Measurements from ENCODE around the gene SCGN. TPM values are rescaled to one million over a fixed set of nuclear protein-coding genes. Genes with fewer than 3 reads are reported as not detected.

Gene SCGN
- polyA plus RNA-seq (2013, experiment 1 of 2): not detected
- not detected for polyA plus RNA-seq (2013, experiment 2 of 2)

- no peak within 1 kb of the TSS for H3K23ac ChIP-seq (ENCODE audit: low read length in 2 of 2)
- H3K18ac ChIP-seq (ENCODE audit: low read depth in 1 of 2, low read length in 2 of 2): no peak within 1 kb of the TSS
- no peak within 1 kb of the TSS for H2AFZ ChIP-seq (ENCODE audit: low read depth, low read length)
- peaks cover 2% of the 10 kb centered on the region for H3K4me1 ChIP-seq (ENCODE audit: control insufficient read depth, insufficient read depth, low read depth, low read length)
- no peak within 1 kb of the TSS for H2BK5ac ChIP-seq (ENCODE audit: low read depth, low read length, poor library complexity, severe bottlenecking)
- peak within 1 kb of the TSS; percentile 44 to 45 for H3K4me3 ChIP-seq (ENCODE audit: insufficient read depth in 1 of 2, low read depth in 1 of 2, low read length in 2 of 2)
- DNase-seq: peak; percentile 64
- no peak within 1 kb of the TSS for H3K4ac ChIP-seq (ENCODE audit: low read depth in 1 of 2, low read length in 2 of 2)
- H3K79me1 ChIP-seq (replicated peaks; ENCODE audit: low read length, poor library complexity, severe bottlenecking): no peaks in the 10 kb centered on the region
- no peak within 1 kb of the TSS for H2BK12ac ChIP-seq (ENCODE audit: low read length in 2 of 2)
- H3K36me3 ChIP-seq (ENCODE audit: control insufficient read depth in 1 of 2, insufficient read depth in 2 of 2, low read depth in 1 of 2, low read length in 2 of 2): no peaks in the 10 kb centered on the region
- peak within 1 kb of the TSS; percentile 77 for H3K4me2 ChIP-seq (ENCODE audit: low read length, poor library complexity, severe bottlenecking)
- H3K9me3 ChIP-seq (ENCODE audit: control insufficient read depth, low read length): no peaks in the 10 kb centered on the region
- H3K27me3 ChIP-seq (ENCODE audit: control insufficient read depth in 1 of 2, insufficient read depth in 1 of 2, low read length in 2 of 2): peaks cover 36 to 50% of the 10 kb centered on the region in 2 experiments
- no peak within 1 kb of the TSS for H4K8ac ChIP-seq (ENCODE audit: low read length)
- H2BK15ac ChIP-seq (ENCODE audit: low read depth, poor library complexity, severe bottlenecking): no peak within 1 kb of the TSS
- no peak within 1 kb of the TSS for H3K27ac ChIP-seq (ENCODE audit: low read length, poor library complexity, severe bottlenecking)
- 1% methylated on average over 30 of the region's 35 CpGs for WGBS
- H2BK120ac ChIP-seq (ENCODE audit: low read depth, low read length): no peak within 1 kb of the TSS
- no peak within 1 kb of the TSS for H3K9ac ChIP-seq (ENCODE audit: low read length)
- H2AK5ac ChIP-seq (ENCODE audit: low read length, severe bottlenecking): no peak within 1 kb of the TSS
- no peak within 1 kb of the TSS for H3K14ac ChIP-seq (ENCODE audit: low read length in 2 of 2)
- H4K91ac ChIP-seq (ENCODE audit: low read length): no peak within 1 kb of the TSS
Observed at GRCh38 chr6:25652007-25652515, at the start of gene SCGN. TSS of gene SCGN (plus strand) at chr6:25652215. CDS start at chr6:25652404, 189 bp downstream.

- H3K4me3 ChIP-seq (ENCODE audit: insufficient read depth in 1 of 2, low read depth in 1 of 2, low read length in 2 of 2): no peak overlapping the region
- H3K14ac ChIP-seq (ENCODE audit: low read length in 2 of 2): no peak overlapping the region
- DNase-seq: no peak
- peaks cover 15% of the 10 kb centered on the region in 2 experiments for H3K36me3 ChIP-seq (ENCODE audit: control insufficient read depth in 1 of 2, insufficient read depth in 2 of 2, low read depth in 1 of 2, low read length in 2 of 2)
- no peaks in the 10 kb centered on the region for H3K27me3 ChIP-seq (ENCODE audit: control insufficient read depth in 1 of 2, insufficient read depth in 1 of 2, low read length in 2 of 2)
- no peak overlapping the region for H3K18ac ChIP-seq (ENCODE audit: low read depth in 1 of 2, low read length in 2 of 2)
- H3K9ac ChIP-seq (ENCODE audit: low read length): no peak overlapping the region
- peaks cover 9% of the 10 kb centered on the region for H3K4me1 ChIP-seq (ENCODE audit: control insufficient read depth, insufficient read depth, low read depth, low read length)
- H2BK12ac ChIP-seq (ENCODE audit: low read length in 2 of 2): no peak overlapping the region
- no peak overlapping the region for H2AK5ac ChIP-seq (ENCODE audit: low read length, severe bottlenecking)
- no peak overlapping the region for H4K91ac ChIP-seq (ENCODE audit: low read length)
- no peak overlapping the region for H2BK5ac ChIP-seq (ENCODE audit: low read depth, low read length, poor library complexity, severe bottlenecking)
- H3K4me2 ChIP-seq (ENCODE audit: low read length, poor library complexity, severe bottlenecking): no peak overlapping the region
- peaks cover 16% of the 10 kb centered on the region for H3K79me1 ChIP-seq (replicated peaks; ENCODE audit: low read length, poor library complexity, severe bottlenecking)
- H2AFZ ChIP-seq (ENCODE audit: low read depth, low read length): no peak overlapping the region
- H3K4ac ChIP-seq (ENCODE audit: low read depth in 1 of 2, low read length in 2 of 2): no peak overlapping the region
- H3K23ac ChIP-seq (ENCODE audit: low read length in 2 of 2): no peak overlapping the region
- no peak overlapping the region for H2BK120ac ChIP-seq (ENCODE audit: low read depth, low read length)
- no peak overlapping the region for H4K8ac ChIP-seq (ENCODE audit: low read length)
- no peak overlapping the region for H3K27ac ChIP-seq (ENCODE audit: low read length, poor library complexity, severe bottlenecking)
- WGBS: no CpG with 5 or more reads among the region's 1 CpG
- no peaks in the 10 kb centered on the region for H3K9me3 ChIP-seq (ENCODE audit: control insufficient read depth, low read length)
- no peak overlapping the region for H2BK15ac ChIP-seq (ENCODE audit: low read depth, poor library complexity, severe bottlenecking)
Observed at GRCh38 chr6:25602674-25602982, 49.4 kb upstream of the SCGN start.

GRCh38 chr6:25603251-25603650 lies 48.8 kb upstream of the SCGN start:
- Histone ChIP-seq H3K9me3 (ENCODE audit: control insufficient read depth, low read length) (no peaks in the 10 kb centered on the region), H3K4me2 (ENCODE audit: low read length, poor library complexity, severe bottlenecking) (no peak overlapping the region), H4K8ac (ENCODE audit: low read length) (no peak overlapping the region), H3K27ac (ENCODE audit: low read length, poor library complexity, severe bottlenecking) (no peak overlapping the region), H2AK5ac (ENCODE audit: low read length, severe bottlenecking) (peak overlapping the region; percentile 82), H2BK5ac (ENCODE audit: low read depth, low read length, poor library complexity, severe bottlenecking) (no peak overlapping the region), H3K9ac (ENCODE audit: low read length) (no peak overlapping the region), H3K4ac (ENCODE audit: low read depth in 1 of 2, low read length in 2 of 2) (no peak overlapping the region), H2BK120ac (ENCODE audit: low read depth, low read length) (no peak overlapping the region), H3K27me3 (ENCODE audit: control insufficient read depth in 1 of 2, insufficient read depth in 1 of 2, low read length in 2 of 2) (no peaks in the 10 kb centered on the region), H2BK15ac (ENCODE audit: low read depth, poor library complexity, severe bottlenecking) (no peak overlapping the region), H3K23ac (ENCODE audit: low read length in 2 of 2) (no peak overlapping the region), H3K14ac (ENCODE audit: low read length in 2 of 2) (no peak overlapping the region), H3K18ac (ENCODE audit: low read depth in 1 of 2, low read length in 2 of 2) (no peak overlapping the region), H3K36me3 (ENCODE audit: control insufficient read depth in 1 of 2, insufficient read depth in 2 of 2, low read depth in 1 of 2, low read length in 2 of 2) (peaks cover 15 to 16% of the 10 kb centered on the region in 2 experiments), H4K91ac (ENCODE audit: low read length) (no peak overlapping the region), H3K4me1 (ENCODE audit: control insufficient read depth, insufficient read depth, low read depth, low read length) (peaks cover 9% of the 10 kb centered on the region), H2AFZ (ENCODE audit: low read depth, low read length) (no peak overlapping the region), H3K79me1 (replicated peaks; ENCODE audit: low read length, poor library complexity, severe bottlenecking) (peaks cover 16% of the 10 kb centered on the region), H3K4me3 (ENCODE audit: insufficient read depth in 1 of 2, low read depth in 1 of 2, low read length in 2 of 2) (no peak overlapping the region), H2BK12ac (ENCODE audit: low read length in 2 of 2) (no peak overlapping the region)
- 89% methylated on average over 1 of the region's 1 CpG for WGBS
- DNase-seq: no peak

- Histone ChIP-seq H3K18ac (ENCODE audit: low read depth in 1 of 2, low read length in 2 of 2) (no peak overlapping the region), H2AFZ (ENCODE audit: low read depth, low read length) (no peak overlapping the region), H3K14ac (ENCODE audit: low read length in 2 of 2) (no peak overlapping the region), H2BK12ac (ENCODE audit: low read length in 2 of 2) (no peak overlapping the region), H2BK5ac (ENCODE audit: low read depth, low read length, poor library complexity, severe bottlenecking) (no peak overlapping the region), H3K27ac (ENCODE audit: low read length, poor library complexity, severe bottlenecking) (no peak overlapping the region), H3K9me3 (ENCODE audit: control insufficient read depth, low read length) (no peaks in the 10 kb centered on the region), H3K4me2 (ENCODE audit: low read length, poor library complexity, severe bottlenecking) (no peak overlapping the region), H4K8ac (ENCODE audit: low read length) (no peak overlapping the region), H2BK120ac (ENCODE audit: low read depth, low read length) (no peak overlapping the region), H3K4ac (ENCODE audit: low read depth in 1 of 2, low read length in 2 of 2) (no peak overlapping the region), H3K23ac (ENCODE audit: low read length in 2 of 2) (no peak overlapping the region), H3K4me3 (ENCODE audit: insufficient read depth in 1 of 2, low read depth in 1 of 2, low read length in 2 of 2) (no peak overlapping the region), H3K36me3 (ENCODE audit: control insufficient read depth in 1 of 2, insufficient read depth in 2 of 2, low read depth in 1 of 2, low read length in 2 of 2) (peaks cover 15 to 32% of the 10 kb centered on the region in 2 experiments), H4K91ac (ENCODE audit: low read length) (no peak overlapping the region), H3K9ac (ENCODE audit: low read length) (no peak overlapping the region), H3K4me1 (ENCODE audit: control insufficient read depth, insufficient read depth, low read depth, low read length) (peaks cover 2% of the 10 kb centered on the region), H3K79me1 (replicated peaks; ENCODE audit: low read length, poor library complexity, severe bottlenecking) (peaks cover 15% of the 10 kb centered on the region), H3K27me3 (ENCODE audit: control insufficient read depth in 1 of 2, insufficient read depth in 1 of 2, low read length in 2 of 2) (no peaks in the 10 kb centered on the region), H2BK15ac (ENCODE audit: low read depth, poor library complexity, severe bottlenecking) (no peak overlapping the region), H2AK5ac (ENCODE audit: low read length, severe bottlenecking) (no peak overlapping the region)
- no peak for DNase-seq
- 93% methylated on average over 11 of the region's 11 CpGs for WGBS
Observed at GRCh38 chr6:25606151-25606550, 45.9 kb upstream of the SCGN start.
